HEK293 (cell line): Measurements from ENCODE around the gene KRT8.

Experiments used
- CTCF ChIA-PET: fragments of 350-600 bp; formaldehyde crosslinking; extraction: SDS; loops from one replicate; lab custom pipeline; 2021; ENCODE audit warnings: antibody characterized with exemption; lab: Yijun Ruan, JAX
- POLR2A ChIA-PET: fragments of 300-600 bp; formaldehyde crosslinking; extraction: SDS; loops from one replicate; lab custom pipeline; 2020; ENCODE audit warnings: antibody characterized with exemption, inconsistent platforms; lab: Yijun Ruan, JAX
- H3K27ac ChIP-seq: fragments of 200-500 bp; sonication (Bioruptor generic); 2 replicates; pipeline ENCODE4 v1.5.1; 2014; ENCODE audit warnings: low read depth, low read length, control low read depth, inconsistent platforms; ENCODE audit errors: extremely low read depth
- H3K36me3 ChIP-seq, 2 experiments: fragments of 200-500 bp in 1 of 2; sonication (Bioruptor generic) in 1 of 2; 1 replicate in 1 of 2; 2 replicates in 1 of 2; pipeline ENCODE4 v1.5.1; 2014 to 2017; ENCODE audit warnings: inconsistent platforms in 2 of 2, low read length in 2 of 2; ENCODE audit not compliant: control insufficient read depth in 2 of 2, insufficient read depth in 1 of 2
- H3K4me1 ChIP-seq: fragments of 200-500 bp; sonication (Bioruptor generic); 2 replicates; pipeline ENCODE4 v1.5.1; 2014; ENCODE audit warnings: mild to moderate bottlenecking, low read length, inconsistent platforms; ENCODE audit not compliant: control insufficient read depth, insufficient read depth
- H3K4me3 ChIP-seq: 2 replicates; pipeline ENCODE4 v1.5.1; 2011; ENCODE audit warnings: low read depth, mild to moderate bottlenecking, control low read depth, low read length, moderate library complexity
- H3K9me3 ChIP-seq: fragments of 200-500 bp; sonication (Bioruptor generic); 2 replicates; pipeline ENCODE4 v1.5.1; 2014; ENCODE audit warnings: low read depth, low read length, inconsistent platforms; ENCODE audit not compliant: control insufficient read depth, insufficient read depth
- FEZF1 ChIP-seq: fragments of 450-650 bp; formaldehyde crosslinking; IDR thresholded peaks from 2 replicates; pipeline ENCODE4 v1.5.1; 2016; ENCODE audit warnings: missing biosample characterization, missing genetic modification characterization
- GLIS1 ChIP-seq: fragments of 450-650 bp; formaldehyde crosslinking; IDR thresholded peaks from 2 replicates; pipeline ENCODE4 v1.5.1; 2016; ENCODE audit warnings: missing biosample characterization, missing genetic modification characterization
- KLF1 ChIP-seq: fragments of 450-650 bp; formaldehyde crosslinking; IDR thresholded peaks from 2 replicates; pipeline ENCODE4 v1.5.1; 2016; ENCODE audit warnings: missing biosample characterization, missing genetic modification characterization
- SALL2 ChIP-seq: fragments of 450-650 bp; formaldehyde crosslinking; IDR thresholded peaks from 2 replicates; pipeline ENCODE4 v1.5.0; 2017; ENCODE audit warnings: missing biosample characterization, mild to moderate bottlenecking, missing genetic modification characterization, borderline replicate concordance
- TCF7L2 ChIP-seq: IDR thresholded peaks from 2 replicates; pipeline ENCODE4 v1.6.1; 2011; ENCODE audit warnings: low read depth, mild to moderate bottlenecking, inconsistent platforms, low read length, moderate library complexity, borderline replicate concordance
- ZBTB49 ChIP-seq: fragments of 450-650 bp; formaldehyde crosslinking; IDR thresholded peaks from 2 replicates; pipeline ENCODE4 v1.5.1; 2016; ENCODE audit warnings: missing biosample characterization, missing genetic modification characterization, low read depth
- ZBTB7A ChIP-seq: fragments of 450-650 bp; formaldehyde crosslinking; IDR thresholded peaks from 2 replicates; pipeline ENCODE4 v1.5.1; 2016; ENCODE audit warnings: low read depth, missing biosample characterization, missing genetic modification characterization
- ZFP37 ChIP-seq: fragments of 450-650 bp; formaldehyde crosslinking; IDR thresholded peaks from 2 replicates; pipeline ENCODE4 v1.5.1; 2016; ENCODE audit warnings: missing biosample characterization, missing genetic modification characterization
- ZIC2 ChIP-seq: fragments of 450-650 bp; formaldehyde crosslinking; IDR thresholded peaks from 2 replicates; pipeline ENCODE4 v1.5.1; 2016; ENCODE audit warnings: missing biosample characterization, missing genetic modification characterization
- ZNF133 ChIP-seq: fragments of 450-650 bp; formaldehyde crosslinking; IDR thresholded peaks from 2 replicates; pipeline ENCODE4 v1.5.1; 2016; ENCODE audit warnings: missing biosample characterization, missing genetic modification characterization
- ZNF16 ChIP-seq: fragments of 450-650 bp; formaldehyde crosslinking; IDR thresholded peaks from 2 replicates; pipeline ENCODE4 v1.5.1; 2016; ENCODE audit warnings: low read depth, missing biosample characterization, missing genetic modification characterization
- ZNF174 ChIP-seq: fragments of 450-650 bp; formaldehyde crosslinking; IDR thresholded peaks from 2 replicates; pipeline ENCODE4 v1.5.0; 2017; ENCODE audit warnings: missing biosample characterization, mild to moderate bottlenecking, missing genetic modification characterization
- ZNF175 ChIP-seq: fragments of 450-650 bp; formaldehyde crosslinking; IDR thresholded peaks from 2 replicates; pipeline ENCODE4 v1.5.1; 2016; ENCODE audit warnings: missing biosample characterization, missing genetic modification characterization
- ZNF2 ChIP-seq: fragments of 450-650 bp; formaldehyde crosslinking; IDR thresholded peaks from 2 replicates; pipeline ENCODE4 v1.5.1; 2016; ENCODE audit warnings: missing biosample characterization, missing genetic modification characterization
- ZNF366 ChIP-seq: fragments of 450-650 bp; formaldehyde crosslinking; conservative IDR thresholded peaks from 2 replicates; pipeline ENCODE4 v1.5.1; 2016; ENCODE audit warnings: missing biosample characterization, missing genetic modification characterization
- ZNF423 ChIP-seq: fragments of 450-650 bp; formaldehyde crosslinking; IDR thresholded peaks from 2 replicates; pipeline ENCODE4 v1.5.1; 2016; ENCODE audit warnings: missing biosample characterization, missing genetic modification characterization
- ZNF513 ChIP-seq: fragments of 450-650 bp; IDR thresholded peaks from 2 replicates; pipeline ENCODE4 v1.5.1; 2018; ENCODE audit warnings: missing biosample characterization, missing genetic modification characterization
- ZNF600 ChIP-seq: fragments of 450-650 bp; formaldehyde crosslinking; IDR thresholded peaks from 2 replicates; pipeline ENCODE4 v1.5.1; 2016; ENCODE audit warnings: missing biosample characterization, missing genetic modification characterization
- ZNF621 ChIP-seq: fragments of 450-650 bp; formaldehyde crosslinking; IDR thresholded peaks from 2 replicates; pipeline ENCODE4 v1.5.1; 2017; ENCODE audit warnings: missing biosample characterization, missing genetic modification characterization
- ZNF837 ChIP-seq: fragments of 450-650 bp; formaldehyde crosslinking; IDR thresholded peaks from 2 replicates; pipeline ENCODE4 v1.5.1; 2016; ENCODE audit warnings: missing biosample characterization, missing genetic modification characterization
- ZSCAN5A ChIP-seq: fragments of 450-650 bp; formaldehyde crosslinking; IDR thresholded peaks from 2 replicates; pipeline ENCODE4 v1.5.1; 2016; ENCODE audit warnings: missing biosample characterization, missing genetic modification characterization
- TF ChIP-seq, protein P1 (sequence below): fragments of 450-650 bp; formaldehyde crosslinking; IDR thresholded peaks from 2 replicates; pipeline ENCODE4 v1.5.1; 2016; ENCODE audit warnings: missing biosample characterization, missing genetic modification characterization

KRT8 gene

GRCh38 chr12:52918351-52918750 lies 13.5 kb upstream of the KRT8 start (continued):
- TF ChIP-seq ZNF621 (tag by site-specific recombination) (no peak), TCF7L2 (no peak)

- Histone ChIP-seq H3K9me3 (no peaks in the 10 kb centered on the region), H3K36me3 (no peaks in the 10 kb centered on the region), H3K4me3 (no peak overlapping the region), H3K27ac (no peak overlapping the region), H3K4me1 (no peaks in the 10 kb centered on the region)
- CTCF ChIA-PET = interaction anchor here (0.7 kb wide), 1 partner anchor 24 kb away, joined by 4 read pairs; no protein-coding TSS in a partner anchor
- peak; percentile 70 for TF ChIP-seq ZNF366
- TF ChIP-seq GLIS1 (tag by site-specific recombination) = no peak
- no peak for TF ChIP-seq ZNF174 (tag by site-specific recombination)
- peak; percentile 98 for TF ChIP-seq ZNF513
- POLR2A ChIA-PET = interaction anchor here (2.3 kb wide), 1 partner anchor 13 kb away, joined by 9 read pairs; the partner anchor contains the start of gene KRT8
These were observed 12.9 kb upstream of the KRT8 start for GRCh38 chr12:52917800-52918199.

GRCh38 chr12:52916216-52916615 lies 11.3 kb upstream of the KRT8 start:
- Histone ChIP-seq H3K4me1 (no peaks in the 10 kb centered on the region), H3K4me3 (no peak overlapping the region), H3K36me3 (no peaks in the 10 kb centered on the region)
- POLR2A ChIA-PET = interaction anchor here (0.7 to 2.3 kb wide), 4 partner anchors 9 to 29 kb away, joined by 3 to 9 read pairs (median 6); partner anchors contain the start of gene KRT8
- no peak for TF ChIP-seq ZNF423 (tag by site-specific recombination)
- no peak for TF ChIP-seq KLF1 (tag by site-specific recombination)
- TF ChIP-seq, protein P1, sequence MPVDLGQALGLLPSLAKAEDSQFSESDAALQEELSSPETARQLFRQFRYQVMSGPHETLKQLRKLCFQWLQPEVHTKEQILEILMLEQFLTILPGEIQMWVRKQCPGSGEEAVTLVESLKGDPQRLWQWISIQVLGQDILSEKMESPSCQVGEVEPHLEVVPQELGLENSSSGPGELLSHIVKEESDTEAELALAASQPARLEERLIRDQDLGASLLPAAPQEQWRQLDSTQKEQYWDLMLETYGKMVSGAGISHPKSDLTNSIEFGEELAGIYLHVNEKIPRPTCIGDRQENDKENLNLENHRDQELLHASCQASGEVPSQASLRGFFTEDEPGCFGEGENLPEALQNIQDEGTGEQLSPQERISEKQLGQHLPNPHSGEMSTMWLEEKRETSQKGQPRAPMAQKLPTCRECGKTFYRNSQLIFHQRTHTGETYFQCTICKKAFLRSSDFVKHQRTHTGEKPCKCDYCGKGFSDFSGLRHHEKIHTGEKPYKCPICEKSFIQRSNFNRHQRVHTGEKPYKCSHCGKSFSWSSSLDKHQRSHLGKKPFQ (tag by site-specific recombination) = no peak
- no peak for TF ChIP-seq ZBTB7A (tag by site-specific recombination)
- TF ChIP-seq SALL2 = no peak
- TF ChIP-seq ZNF600 (tag by site-specific recombination) = no peak
- TF ChIP-seq ZNF175 = no peak
- no peak for TF ChIP-seq ZNF133 (tag by site-specific recombination)
- TF ChIP-seq ZNF2 (tag by site-specific recombination) = no peak
- no peak for TF ChIP-seq ZBTB49
- no peak for TF ChIP-seq ZSCAN5A
- no peak for TF ChIP-seq ZFP37 (tag by site-specific recombination)
- TF ChIP-seq ZIC2 (tag by site-specific recombination) = no peak
- TF ChIP-seq ZNF837 (tag by site-specific recombination) = no peak
- TF ChIP-seq FEZF1 (tag by site-specific recombination) = no peak
- TF ChIP-seq ZNF16 (tag by site-specific recombination) = no peak
- TF ChIP-seq, all 188 proteins: peak for 0
- no peaks in the 10 kb centered on the region for H3K9me3 ChIP-seq
- CTCF ChIA-PET = interaction anchor here (0.5 to 2.1 kb wide), 5 partner anchors 9 to 555 kb away, joined by 3 to 14 read pairs (median 4); partner anchors contain the start of gene KRT8
- no peak overlapping the region for H3K27ac ChIP-seq
